Inflammatory macrophage treated with lipopolysaccharide for 4 hours (primary cell): ENCODE results near the gene CHMP4A.
"Not testable (repeated sequence)": the region's sequence is repeated elsewhere in the genome, so short reads cannot be mapped to it uniquely, and the experiment has no call there.

Source experiments
- DNase-seq: peaks from one replicate; pipeline ENCODE4 v3.0.0-alpha.2; 2020

Gene CHMP4A

GRCh38 chr14:24222987-24223386 is 9.7 kb upstream of the CHMP4A start:
- not testable (repeated sequence) for DNase-seq

- no peak for DNase-seq
Measured at GRCh38 chr14:24219521-24219920, 6.2 kb upstream of the CHMP4A start.

GRCh38 chr14:24219080-24219479 is 5.8 kb upstream of the CHMP4A start:
- DNase-seq: no peak

GRCh38 chr14:24216876-24217275 is 3.6 kb upstream of the CHMP4A start:
- not testable (repeated sequence) for DNase-seq

- no peak for DNase-seq
Measured at GRCh38 chr14:24216345-24216699, 3.0 kb upstream of the CHMP4A start.

GRCh38 chr14:24215495-24216344 is 2.4 kb upstream of the CHMP4A start, which contains the start of gene MDP1:
TSS of gene MDP1 (minus strand) at chr14:24216066. CDS start at chr14:24215955, 111 bp downstream.
- peak; percentile 92 for DNase-seq

GRCh38 chr14:24213866-24214662 is 776 bp upstream of the CHMP4A start:
- DNase-seq: no peak

- DNase-seq: no peak
Measured at GRCh38 chr14:24211311-24211710, 2.0 kb downstream of the CHMP4A start.

GRCh38 chr14:24207625-24208024 is 5.7 kb downstream of the CHMP4A start:
- no peak for DNase-seq

GRCh38 chr14:24207104-24207551 is 6.2 kb downstream of the CHMP4A start:
- DNase-seq: no peak

GRCh38 chr14:24206260-24207103 is 6.8 kb downstream of the CHMP4A start:
- DNase-seq: no peak

GRCh38 chr14:24204163-24205146 is 8.8 kb downstream of the CHMP4A start:
- no peak for DNase-seq

GRCh38 chr14:24203249-24203886 is 9.9 kb downstream of the CHMP4A start:
- DNase-seq: not testable (repeated sequence)

GRCh38 chr14:24202538-24202937 is 10.8 kb downstream of the CHMP4A start:
- not testable (repeated sequence) for DNase-seq

- DNase-seq: no peak
Measured at GRCh38 chr14:24198814-24199524, 14.3 kb downstream of the CHMP4A start.

GRCh38 chr14:24197056-24197450 is 16.2 kb downstream of the CHMP4A start:
- no peak for DNase-seq

GRCh38 chr14:24196071-24197055 is 16.9 kb downstream of the CHMP4A start:
- peak; percentile 50 for DNase-seq

- DNase-seq: peak; percentile 86
Measured at GRCh38 chr14:24195186-24196070, 17.9 kb downstream of the CHMP4A start, which contains the start of gene TM9SF1. TSS of gene TM9SF1 (minus strand) at chr14:24195441. CDS start at chr14:24195019, 422 bp downstream.
